Nephron progenitor cell (in vitro differentiated cells): ENCODE data around the gene CHCHD1.
A peak's percentile ranks its signal among the peaks of the same experiment; 100 is the strongest.

ENCODE experiments used
- DNase-seq: peaks from one replicate; pipeline ENCODE4 v3.0.0; 2021
- H3K27ac Mint-ChIP-seq: 2 replicates; pipeline ENCODE4 v1.8.0; 2021; ENCODE audit warnings: mild to moderate bottlenecking, moderate library complexity, mixed read lengths
- H3K27me3 Mint-ChIP-seq: 2 replicates; pipeline ENCODE4 v1.8.0; 2021; ENCODE audit warnings: mild to moderate bottlenecking, low read depth, mixed read lengths; ENCODE audit not compliant: poor library complexity
- H3K36me3 Mint-ChIP-seq: 2 replicates; pipeline ENCODE4 v1.8.0; 2021; ENCODE audit warnings: low read depth, mixed read lengths
- H3K4me1 Mint-ChIP-seq: 2 replicates; pipeline ENCODE4 v1.8.0; 2021; ENCODE audit warnings: mixed read lengths
- H3K4me3 Mint-ChIP-seq: 2 replicates; pipeline ENCODE4 v1.8.0; 2021; ENCODE audit warnings: mild to moderate bottlenecking, moderate library complexity, mixed read lengths
- H3K9me3 Mint-ChIP-seq: 2 replicates; pipeline ENCODE4 v1.8.0; 2021; ENCODE audit warnings: mild to moderate bottlenecking, moderate library complexity, mixed read lengths
- TF ChIP-seq, protein P1 (sequence below): fragments of 200-600 bp; sonication (generic); IDR thresholded peaks from 2 replicates; pipeline ENCODE4 v1.5.0; 2021; ENCODE audit warnings: antibody characterized with exemption

Gene CHCHD1

DNA sequence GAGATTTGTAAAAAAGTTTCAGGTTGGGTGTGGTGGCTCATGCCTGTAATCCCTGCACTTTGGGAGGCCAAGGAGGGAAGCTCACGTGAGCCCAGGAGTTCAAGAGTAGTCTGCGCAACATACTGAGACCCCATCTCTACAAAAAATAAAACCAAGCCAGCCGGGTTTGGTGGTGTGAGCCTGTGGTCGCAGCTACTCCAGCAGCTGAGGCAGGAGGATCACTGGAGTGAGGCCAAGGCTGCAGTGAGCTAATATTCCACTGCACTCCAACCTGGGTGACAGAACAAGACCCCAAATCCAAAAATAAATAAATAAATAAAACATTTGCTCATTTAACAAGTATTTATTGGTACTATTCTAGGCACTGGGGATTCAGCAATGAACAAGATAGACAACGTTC, 1.5 kb upstream of the CHCHD1 start:
- peaks cover 30% of the 10 kb centered on the region for H3K36me3 Mint-ChIP-seq
- DNase-seq, result no peak
- H3K4me1 Mint-ChIP-seq, result peaks cover 55% of the 10 kb centered on the region
- H3K27me3 Mint-ChIP-seq, result no peaks in the 10 kb centered on the region
- H3K27ac Mint-ChIP-seq, result peak overlapping the region; percentile 31
- TF ChIP-seq, protein P1, sequence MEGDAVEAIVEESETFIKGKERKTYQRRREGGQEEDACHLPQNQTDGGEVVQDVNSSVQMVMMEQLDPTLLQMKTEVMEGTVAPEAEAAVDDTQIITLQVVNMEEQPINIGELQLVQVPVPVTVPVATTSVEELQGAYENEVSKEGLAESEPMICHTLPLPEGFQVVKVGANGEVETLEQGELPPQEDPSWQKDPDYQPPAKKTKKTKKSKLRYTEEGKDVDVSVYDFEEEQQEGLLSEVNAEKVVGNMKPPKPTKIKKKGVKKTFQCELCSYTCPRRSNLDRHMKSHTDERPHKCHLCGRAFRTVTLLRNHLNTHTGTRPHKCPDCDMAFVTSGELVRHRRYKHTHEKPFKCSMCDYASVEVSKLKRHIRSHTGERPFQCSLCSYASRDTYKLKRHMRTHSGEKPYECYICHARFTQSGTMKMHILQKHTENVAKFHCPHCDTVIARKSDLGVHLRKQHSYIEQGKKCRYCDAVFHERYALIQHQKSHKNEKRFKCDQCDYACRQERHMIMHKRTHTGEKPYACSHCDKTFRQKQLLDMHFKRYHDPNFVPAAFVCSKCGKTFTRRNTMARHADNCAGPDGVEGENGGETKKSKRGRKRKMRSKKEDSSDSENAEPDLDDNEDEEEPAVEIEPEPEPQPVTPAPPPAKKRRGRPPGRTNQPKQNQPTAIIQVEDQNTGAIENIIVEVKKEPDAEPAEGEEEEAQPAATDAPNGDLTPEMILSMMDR, result no peak
- H3K4me3 Mint-ChIP-seq, result peak overlapping the region; percentile 100
- no peaks in the 10 kb centered on the region for H3K9me3 Mint-ChIP-seq

GRCh38 chr10:73780966-73781365, 882 bp upstream of the CHCHD1 start:
- no peak for DNase-seq
- H3K27ac Mint-ChIP-seq, result peak overlapping the region; percentile 52
- no peaks in the 10 kb centered on the region for H3K9me3 Mint-ChIP-seq
- H3K4me1 Mint-ChIP-seq, result peaks cover 52% of the 10 kb centered on the region
- no peaks in the 10 kb centered on the region for H3K27me3 Mint-ChIP-seq
- H3K36me3 Mint-ChIP-seq, result peaks cover 23% of the 10 kb centered on the region
- H3K4me3 Mint-ChIP-seq, result peak overlapping the region; percentile 100
- TF ChIP-seq, protein P1, result no peak

DNA sequence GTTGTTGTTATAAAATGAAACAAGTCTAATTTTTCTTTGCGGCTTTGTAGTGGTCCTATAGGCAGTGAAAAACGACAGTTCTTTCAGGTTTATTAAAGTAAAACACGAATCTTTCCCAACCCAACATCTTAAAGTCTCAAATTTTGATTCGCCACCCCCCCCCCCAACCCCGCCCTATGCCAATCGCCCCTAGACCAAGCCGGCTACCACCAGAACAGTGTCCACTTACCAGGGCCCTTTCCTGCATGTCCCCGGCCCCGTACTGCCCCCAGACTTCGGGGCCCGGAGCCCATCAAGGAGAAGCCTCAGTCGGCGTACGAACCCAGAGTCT, 335 bp upstream of the CHCHD1 start:
- DNase-seq, result no peak
- H3K36me3 Mint-ChIP-seq, result peaks cover 21% of the 10 kb centered on the region
- peaks cover 56% of the 10 kb centered on the region for H3K4me1 Mint-ChIP-seq
- H3K27me3 Mint-ChIP-seq, result no peaks in the 10 kb centered on the region
- TF ChIP-seq, protein P1, result no peak
- H3K27ac Mint-ChIP-seq, result peak overlapping the region; percentile 100
- H3K4me3 Mint-ChIP-seq, result peak overlapping the region; percentile 100
- H3K9me3 Mint-ChIP-seq, result no peaks in the 10 kb centered on the region

DNA sequence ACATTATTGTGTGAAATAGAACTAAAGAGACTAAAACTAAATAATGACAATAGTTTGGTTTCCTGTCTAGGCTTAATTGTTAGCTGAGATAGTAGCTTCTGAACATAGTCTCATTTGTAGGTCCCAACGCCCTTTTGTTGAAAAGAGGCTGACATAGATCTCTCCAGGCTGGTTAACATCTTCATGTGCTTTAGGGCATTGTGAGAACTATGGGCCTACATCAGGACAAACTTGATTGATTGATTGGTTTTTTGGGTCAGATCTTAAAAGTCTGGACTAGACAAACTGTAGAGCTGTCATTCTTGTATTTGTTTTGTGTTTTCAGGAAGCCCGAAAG, 869 bp downstream of the CHCHD1 start:
- Mint-ChIP-seq H3K4me1 (peaks cover 62% of the 10 kb centered on the region), H3K9me3 (no peaks in the 10 kb centered on the region), H3K4me3 (peak overlapping the region; percentile 100), H3K27me3 (no peaks in the 10 kb centered on the region), H3K27ac (peak overlapping the region; percentile 100), H3K36me3 (peaks cover 10% of the 10 kb centered on the region)
- no peak for DNase-seq
- TF ChIP-seq, protein P1, result no peak

GRCh38 chr10:73785211-73785720, 3.4 kb downstream of the CHCHD1 start, which contains the start of gene ZSWIM8:
Gene ZSWIM8, plus strand, starts transcription at chr10:73785606. Its CDS starts 273 bp downstream, at chr10:73785879.
- H3K4me3 Mint-ChIP-seq, result peak within 1 kb of the TSS; percentile 93
- peaks cover 7% of the 10 kb centered on the region for H3K36me3 Mint-ChIP-seq
- peak within 1 kb of the TSS; percentile 96 for H3K27ac Mint-ChIP-seq
- no peaks in the 10 kb centered on the region for H3K9me3 Mint-ChIP-seq
- TF ChIP-seq, protein P1, result no peak
- no peaks in the 10 kb centered on the region for H3K27me3 Mint-ChIP-seq
- peaks cover 55% of the 10 kb centered on the region for H3K4me1 Mint-ChIP-seq
- peak; percentile 83 for DNase-seq

GRCh38 chr10:73785721-73786511, 4.1 kb downstream of the CHCHD1 start:
- no peaks in the 10 kb centered on the region for H3K9me3 Mint-ChIP-seq
- peak overlapping the region; percentile 91 for H3K27ac Mint-ChIP-seq
- H3K4me1 Mint-ChIP-seq, result peaks cover 48% of the 10 kb centered on the region
- TF ChIP-seq, protein P1, result no peak
- peak; percentile 63 for DNase-seq
- H3K36me3 Mint-ChIP-seq, result peaks cover 13% of the 10 kb centered on the region
- H3K4me3 Mint-ChIP-seq, result peak overlapping the region; percentile 93
- no peaks in the 10 kb centered on the region for H3K27me3 Mint-ChIP-seq
